GM12864 (cell line): ENCODE results near the gene GZF1.

Source experiments
- DNase-seq: peaks from one replicate; pipeline ENCODE4 v3.0.0-alpha.2; 2011; ENCODE audit warnings: low read depth
- H3K4me3 ChIP-seq: 2 replicates; pipeline ENCODE4 v1.5.1; 2011; ENCODE audit warnings: mild to moderate bottlenecking, low read depth, low read length, control low read depth
- CTCF ChIP-seq: IDR thresholded peaks from 2 replicates; pipeline ENCODE4 v1.5.1; 2011; ENCODE audit warnings: low read depth, mild to moderate bottlenecking, moderate library complexity, low read length, control low read depth, inconsistent platforms; ENCODE audit errors: missing control alignments

Gene GZF1

GRCh38 chr20:23375827-23376226 is 13.8 kb downstream of the GZF1 start:
- no peak for TF ChIP-seq CTCF
- no peak for DNase-seq

GRCh38 chr20:23379772-23380171 is 17.8 kb downstream of the GZF1 start:
- no peak for TF ChIP-seq CTCF
- DNase-seq: no peak

More at GRCh38 chr20:23375827-23376226, 13.8 kb downstream of the GZF1 start:
- H3K4me3 ChIP-seq: no peak overlapping the region

GRCh38 chr20:23381876-23382275 is 19.9 kb downstream of the GZF1 start:
- no peak for TF ChIP-seq CTCF
- H3K4me3 ChIP-seq: no peak overlapping the region
- no peak for DNase-seq

More at GRCh38 chr20:23379772-23380171, 17.8 kb downstream of the GZF1 start:
- no peak overlapping the region for H3K4me3 ChIP-seq

- DNase-seq: no peak
- H3K4me3 ChIP-seq: no peak overlapping the region
- no peak for TF ChIP-seq CTCF
Observed at GRCh38 chr20:23386304-23387117, 24.5 kb downstream of the GZF1 start.

GRCh38 chr20:23387118-23387443 is 25.1 kb downstream of the GZF1 start:
- TF ChIP-seq CTCF: no peak
- no peak overlapping the region for H3K4me3 ChIP-seq
- no peak for DNase-seq

- no peak overlapping the region for H3K4me3 ChIP-seq
- no peak for TF ChIP-seq CTCF
- no peak for DNase-seq
Observed at GRCh38 chr20:23390091-23390774, 28.3 kb downstream of the GZF1 start.

- TF ChIP-seq CTCF: no peak
- no peak overlapping the region for H3K4me3 ChIP-seq
- no peak for DNase-seq
Observed at GRCh38 chr20:23391707-23392310, 29.8 kb downstream of the GZF1 start.
